ENCODE results near the gene RELL1.

DNA sequence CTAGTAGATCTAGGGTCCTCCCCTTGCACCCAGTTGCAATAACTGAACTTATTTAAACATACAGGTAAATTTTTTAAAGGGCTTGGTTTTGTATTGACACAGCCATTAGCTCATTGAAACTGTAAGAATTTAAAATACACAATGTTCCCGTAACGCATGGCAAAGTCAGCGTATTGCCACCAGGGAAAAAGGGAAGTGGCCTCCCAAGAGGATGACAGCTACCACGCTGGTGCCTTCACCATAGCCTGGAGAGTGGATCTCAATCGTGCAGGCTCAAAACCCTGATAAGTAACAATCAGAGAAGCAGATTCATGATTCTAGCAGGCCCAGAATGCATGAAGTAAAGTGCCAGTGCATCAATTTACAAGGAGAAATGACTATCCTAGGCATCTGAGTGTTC, 49.4 kb upstream of the RELL1 start:
- TF ChIP-seq, protein P1, sequence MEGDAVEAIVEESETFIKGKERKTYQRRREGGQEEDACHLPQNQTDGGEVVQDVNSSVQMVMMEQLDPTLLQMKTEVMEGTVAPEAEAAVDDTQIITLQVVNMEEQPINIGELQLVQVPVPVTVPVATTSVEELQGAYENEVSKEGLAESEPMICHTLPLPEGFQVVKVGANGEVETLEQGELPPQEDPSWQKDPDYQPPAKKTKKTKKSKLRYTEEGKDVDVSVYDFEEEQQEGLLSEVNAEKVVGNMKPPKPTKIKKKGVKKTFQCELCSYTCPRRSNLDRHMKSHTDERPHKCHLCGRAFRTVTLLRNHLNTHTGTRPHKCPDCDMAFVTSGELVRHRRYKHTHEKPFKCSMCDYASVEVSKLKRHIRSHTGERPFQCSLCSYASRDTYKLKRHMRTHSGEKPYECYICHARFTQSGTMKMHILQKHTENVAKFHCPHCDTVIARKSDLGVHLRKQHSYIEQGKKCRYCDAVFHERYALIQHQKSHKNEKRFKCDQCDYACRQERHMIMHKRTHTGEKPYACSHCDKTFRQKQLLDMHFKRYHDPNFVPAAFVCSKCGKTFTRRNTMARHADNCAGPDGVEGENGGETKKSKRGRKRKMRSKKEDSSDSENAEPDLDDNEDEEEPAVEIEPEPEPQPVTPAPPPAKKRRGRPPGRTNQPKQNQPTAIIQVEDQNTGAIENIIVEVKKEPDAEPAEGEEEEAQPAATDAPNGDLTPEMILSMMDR (IDR thresholded peaks at IDR 0.05), result no peak
- no peak for TF ChIP-seq POLR2A (IDR thresholded peaks at IDR 0.05)
